Epithelial cell of proximal tubule (primary cell): ENCODE measurements around the gene UNK. TPM values are rescaled to one million over a fixed set of nuclear protein-coding genes. Genes with fewer than 3 reads are reported as not detected.

ENCODE experiments used
- DNase-seq: peaks from one replicate; pipeline ENCODE4 v3.0.0-alpha.2; 2011; ENCODE audit warnings: low read depth
- H3K4me3 ChIP-seq: 2 replicates; pipeline ENCODE4 v1.5.1; 2011; ENCODE audit warnings: low read depth, mild to moderate bottlenecking, low read length
- total RNA-seq: library from RNA; depleted of rRNA; stranded (reverse); fragments of >200 nt; gene quantifications from 2 replicates; pipeline ENCODE4 v1.2.3, GENCODE V29; 2015
- TF ChIP-seq, protein P1 (sequence below): conservative IDR thresholded peaks from 2 replicates; pipeline ENCODE4 v1.5.1; 2012; ENCODE audit warnings: low read depth, mild to moderate bottlenecking, low read length

UNK gene
- total RNA-seq, 1 donor from 2014 or later = 19.4 TPM

DNA sequence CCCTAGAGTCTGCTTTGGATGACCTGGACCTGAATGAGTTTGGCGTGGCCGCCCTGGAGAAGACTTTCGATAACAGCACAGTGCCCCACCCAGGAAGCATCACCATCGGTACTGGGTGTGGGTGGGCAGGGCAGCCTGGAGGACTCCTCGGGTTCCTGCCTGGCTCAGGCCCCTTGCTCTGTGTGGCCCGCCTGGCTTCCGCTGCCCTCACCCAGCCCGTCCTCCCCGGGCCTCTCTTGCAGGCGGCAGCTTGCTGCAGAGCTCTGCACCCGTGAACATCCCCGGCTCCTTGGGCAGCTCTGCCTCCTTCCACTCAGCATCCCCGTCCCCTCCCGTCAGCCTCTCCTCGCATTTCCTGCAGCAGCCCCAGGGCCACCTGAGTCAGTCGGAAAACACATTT is 35.1 kb downstream of the UNK start:
- no peak for DNase-seq
- TF ChIP-seq, protein P1, sequence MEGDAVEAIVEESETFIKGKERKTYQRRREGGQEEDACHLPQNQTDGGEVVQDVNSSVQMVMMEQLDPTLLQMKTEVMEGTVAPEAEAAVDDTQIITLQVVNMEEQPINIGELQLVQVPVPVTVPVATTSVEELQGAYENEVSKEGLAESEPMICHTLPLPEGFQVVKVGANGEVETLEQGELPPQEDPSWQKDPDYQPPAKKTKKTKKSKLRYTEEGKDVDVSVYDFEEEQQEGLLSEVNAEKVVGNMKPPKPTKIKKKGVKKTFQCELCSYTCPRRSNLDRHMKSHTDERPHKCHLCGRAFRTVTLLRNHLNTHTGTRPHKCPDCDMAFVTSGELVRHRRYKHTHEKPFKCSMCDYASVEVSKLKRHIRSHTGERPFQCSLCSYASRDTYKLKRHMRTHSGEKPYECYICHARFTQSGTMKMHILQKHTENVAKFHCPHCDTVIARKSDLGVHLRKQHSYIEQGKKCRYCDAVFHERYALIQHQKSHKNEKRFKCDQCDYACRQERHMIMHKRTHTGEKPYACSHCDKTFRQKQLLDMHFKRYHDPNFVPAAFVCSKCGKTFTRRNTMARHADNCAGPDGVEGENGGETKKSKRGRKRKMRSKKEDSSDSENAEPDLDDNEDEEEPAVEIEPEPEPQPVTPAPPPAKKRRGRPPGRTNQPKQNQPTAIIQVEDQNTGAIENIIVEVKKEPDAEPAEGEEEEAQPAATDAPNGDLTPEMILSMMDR = no peak
- H3K4me3 ChIP-seq = no peak overlapping the region

DNA sequence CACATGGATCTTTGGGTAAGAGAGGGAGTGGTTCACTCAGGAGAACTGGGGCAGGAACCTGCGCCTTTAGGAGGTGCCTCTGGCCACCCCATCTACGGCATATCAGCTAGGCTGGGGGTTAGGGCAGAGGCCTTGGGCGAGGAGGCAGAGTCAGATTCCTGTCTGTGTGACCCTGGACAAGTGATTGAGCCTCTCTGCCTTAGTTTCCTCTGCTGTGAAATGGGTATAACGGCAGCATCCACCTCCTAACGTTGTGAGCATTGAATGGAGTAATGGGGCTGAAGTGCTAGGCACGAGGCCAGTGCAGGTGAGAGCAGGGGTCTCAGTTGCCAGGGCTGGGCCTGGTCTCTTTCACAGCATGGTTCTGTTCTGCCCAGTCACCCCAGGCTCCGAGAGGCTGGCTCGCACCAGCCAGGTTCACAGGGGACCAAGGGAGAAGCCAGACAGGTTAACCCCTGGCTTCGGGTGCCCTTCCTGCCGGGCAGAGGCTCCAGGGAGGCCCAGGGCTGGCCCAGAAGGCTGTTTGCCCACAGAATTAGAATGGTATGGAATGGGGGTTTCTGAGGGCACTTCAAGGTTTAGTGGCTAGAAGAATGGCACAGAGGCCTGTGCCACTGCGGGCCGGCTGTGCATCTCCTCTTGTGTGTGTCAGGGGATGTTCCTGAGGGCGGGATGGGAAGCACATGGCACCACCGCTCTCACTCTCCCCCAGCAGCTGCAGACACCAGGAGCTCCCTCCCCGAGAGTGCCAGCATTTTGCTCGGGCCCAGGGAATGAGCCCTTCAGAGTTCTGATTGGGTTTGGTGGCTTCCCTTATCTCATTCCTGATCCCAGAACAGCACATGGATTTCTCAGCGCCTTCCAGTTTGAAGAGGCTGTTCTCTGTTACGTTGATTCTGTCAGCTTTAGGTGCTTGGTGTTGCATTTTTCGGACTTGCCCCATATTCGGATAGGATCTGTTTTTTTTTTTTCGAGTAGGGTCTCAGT is 35.8 kb downstream of the UNK start:
- H3K4me3 ChIP-seq = no peak overlapping the region
- TF ChIP-seq, protein P1 = no peak
- no peak for DNase-seq

DNA sequence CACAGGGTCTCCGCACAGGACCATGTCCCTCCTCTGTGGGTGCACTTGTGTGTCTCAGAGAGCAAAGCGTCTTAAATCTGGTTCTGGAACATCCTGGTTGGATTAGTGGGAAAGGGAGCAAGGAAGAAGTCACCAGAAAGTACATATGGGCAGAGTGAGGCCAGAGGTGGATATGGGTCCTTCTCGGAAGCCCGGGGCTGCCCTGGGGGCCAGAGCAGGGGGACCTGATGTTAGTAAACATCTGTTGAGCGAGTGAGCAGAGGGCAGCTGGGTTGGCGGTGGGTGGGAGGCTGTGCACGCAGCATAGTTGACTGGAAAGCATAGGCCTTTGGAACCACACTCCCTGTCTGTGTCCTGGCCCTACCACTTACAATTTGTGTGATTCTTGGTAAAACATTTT is 36.9 kb downstream of the UNK start:
- TF ChIP-seq, protein P1 = no peak
- DNase-seq = no peak
- H3K4me3 ChIP-seq = no peak overlapping the region

DNA sequence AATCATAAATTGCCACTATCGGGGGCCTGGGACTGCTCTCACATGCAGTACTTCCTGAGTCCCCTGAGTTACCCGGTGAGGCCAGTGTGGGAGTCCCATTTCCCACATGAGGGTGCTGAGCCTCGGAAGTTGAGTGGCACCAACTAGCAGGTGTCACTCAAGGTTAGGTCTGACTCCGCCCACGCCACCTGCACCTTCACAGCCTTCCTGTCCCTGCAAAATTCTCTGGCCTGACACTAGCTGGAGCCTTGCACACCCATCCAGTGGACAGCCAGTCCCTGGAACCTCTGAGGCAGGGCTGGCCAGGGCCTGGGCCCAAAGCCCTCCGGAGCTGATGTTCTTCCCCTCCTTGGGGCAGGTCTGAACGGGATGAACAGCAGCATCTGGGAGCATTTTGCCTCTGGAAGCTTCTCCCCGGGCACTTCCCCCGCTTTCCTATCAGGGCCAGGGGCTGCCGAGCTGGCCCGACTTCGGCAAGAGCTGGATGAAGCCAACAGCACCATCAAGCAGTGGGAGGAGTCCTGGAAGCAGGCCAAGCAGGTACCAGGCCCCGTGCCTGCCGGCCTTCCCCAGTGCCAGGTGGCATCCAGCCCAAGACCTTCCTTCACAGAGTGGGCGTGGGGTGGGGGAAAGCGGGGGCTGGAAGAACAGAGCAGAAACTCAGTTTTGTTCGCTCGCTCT is 37.7 kb downstream of the UNK start:
- TF ChIP-seq, protein P1 = no peak
- no peak overlapping the region for H3K4me3 ChIP-seq
- no peak for DNase-seq

DNA sequence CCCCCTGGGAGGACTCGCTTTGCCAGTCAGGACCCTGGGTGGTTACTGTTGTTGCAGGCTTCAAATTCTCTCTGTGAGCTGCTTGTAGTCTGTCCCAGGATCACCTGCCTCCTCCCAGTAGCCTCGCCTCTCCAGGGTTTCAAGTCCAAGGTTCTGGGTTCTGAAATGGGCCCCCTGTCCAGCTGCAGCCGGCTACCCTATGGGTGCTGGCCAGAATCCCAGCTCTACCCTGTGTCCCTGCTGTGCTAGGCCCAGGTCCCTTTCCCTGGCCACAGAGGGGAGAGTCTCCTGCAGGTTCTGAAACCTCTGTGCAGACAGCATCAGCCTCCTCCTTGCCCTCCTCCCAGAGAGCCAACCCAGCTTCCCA is 38.2 kb downstream of the UNK start:
- DNase-seq = no peak
- TF ChIP-seq, protein P1 = no peak
- H3K4me3 ChIP-seq = no peak overlapping the region

DNA sequence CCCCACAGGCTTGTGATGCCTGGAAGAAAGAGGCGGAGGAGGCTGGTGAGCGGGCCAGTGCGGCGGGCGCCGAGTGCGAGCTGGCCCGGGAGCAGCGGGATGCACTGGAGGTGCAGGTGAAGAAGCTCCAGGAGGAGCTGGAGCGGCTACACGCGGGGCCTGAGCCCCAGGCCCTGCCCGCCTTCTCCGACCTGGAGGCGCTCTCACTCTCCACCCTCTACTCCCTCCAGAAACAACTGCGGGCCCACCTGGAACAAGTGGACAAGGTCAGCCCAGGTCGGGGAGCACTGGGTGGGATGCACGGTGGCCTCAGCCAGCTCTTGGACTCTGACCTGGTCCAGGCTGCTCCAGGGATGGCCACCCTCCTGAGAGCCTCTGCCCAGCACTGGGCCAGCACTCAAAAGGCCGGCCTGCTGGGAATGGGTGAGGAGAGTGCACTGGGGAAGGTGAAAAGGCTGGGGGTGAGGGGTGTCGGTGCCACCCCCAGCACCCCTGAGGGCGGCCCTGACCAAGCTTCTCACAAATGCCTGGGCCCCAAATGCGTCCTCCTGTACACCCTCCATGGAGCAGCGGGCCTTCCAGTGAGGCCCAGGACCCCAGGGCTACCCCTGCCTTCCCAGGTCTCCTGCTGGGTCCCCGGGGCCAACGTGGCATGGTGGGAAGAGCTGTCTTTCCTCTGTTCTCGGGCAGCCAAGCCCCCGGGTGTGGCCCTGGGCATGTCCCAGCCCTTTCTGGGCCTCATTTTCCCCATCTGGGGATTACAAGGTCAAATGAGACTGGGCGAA is 38.8 kb downstream of the UNK start:
- no peak overlapping the region for H3K4me3 ChIP-seq
- TF ChIP-seq, protein P1 = no peak

More for the DNA sequence above, 38.8 kb downstream of the UNK start:
- DNase-seq = no peak
